ENCODE data around the gene PPARGC1A.

Gene PPARGC1A

GRCh38 chr4:23855912-23856605, 33.8 kb downstream of the PPARGC1A start:
- Mint-ChIP-seq H3K36me3 (ENCODE audit: low read depth) (no peaks in the 10 kb centered on the region), H3K9me3 (peaks cover 3% of the 10 kb centered on the region), H3K27ac (no peak overlapping the region), H3K27me3 (no peaks in the 10 kb centered on the region), H3K4me1 (ENCODE audit: low read depth) (no peaks in the 10 kb centered on the region), H3K4me3 (no peak overlapping the region)
- no peak for DNase-seq

- no peak overlapping the region for H3K4me3 Mint-ChIP-seq
- peaks cover 1% of the 10 kb centered on the region for H3K9me3 Mint-ChIP-seq
- H3K27ac Mint-ChIP-seq, result no peak overlapping the region
- no peak for DNase-seq
- no peaks in the 10 kb centered on the region for H3K27me3 Mint-ChIP-seq
- H3K36me3 Mint-ChIP-seq (ENCODE audit: low read depth), result no peaks in the 10 kb centered on the region
- H3K4me1 Mint-ChIP-seq (ENCODE audit: low read depth), result no peaks in the 10 kb centered on the region
Measured at GRCh38 chr4:23853986-23854660, 35.7 kb downstream of the PPARGC1A start.

- no peak overlapping the region for H3K4me3 Mint-ChIP-seq
- no peaks in the 10 kb centered on the region for H3K27me3 Mint-ChIP-seq
Measured at GRCh38 chr4:23851464-23851863, 38.4 kb downstream of the PPARGC1A start.

GRCh38 chr4:23847158-23847557, 42.7 kb downstream of the PPARGC1A start:
- Mint-ChIP-seq H3K36me3 (ENCODE audit: low read depth) (no peaks in the 10 kb centered on the region), H3K4me1 (ENCODE audit: low read depth) (no peaks in the 10 kb centered on the region), H3K4me3 (no peak overlapping the region), H3K27ac (no peak overlapping the region), H3K27me3 (no peaks in the 10 kb centered on the region), H3K9me3 (no peaks in the 10 kb centered on the region)
- no peak for DNase-seq

More at GRCh38 chr4:23851464-23851863, 38.4 kb downstream of the PPARGC1A start:
- H3K9me3 Mint-ChIP-seq, result no peaks in the 10 kb centered on the region
- H3K4me1 Mint-ChIP-seq (ENCODE audit: low read depth), result no peaks in the 10 kb centered on the region
- no peak overlapping the region for H3K27ac Mint-ChIP-seq
- H3K36me3 Mint-ChIP-seq (ENCODE audit: low read depth), result no peaks in the 10 kb centered on the region
- DNase-seq, result no peak

- no peaks in the 10 kb centered on the region for H3K36me3 Mint-ChIP-seq (ENCODE audit: low read depth)
- H3K4me3 Mint-ChIP-seq, result no peak overlapping the region
- H3K9me3 Mint-ChIP-seq, result no peaks in the 10 kb centered on the region
- no peak overlapping the region for H3K27ac Mint-ChIP-seq
- no peak for DNase-seq
- H3K4me1 Mint-ChIP-seq (ENCODE audit: low read depth), result no peaks in the 10 kb centered on the region
- H3K27me3 Mint-ChIP-seq, result no peaks in the 10 kb centered on the region
Measured at GRCh38 chr4:23844961-23845360, 44.9 kb downstream of the PPARGC1A start.

- Mint-ChIP-seq H3K4me1 (ENCODE audit: low read depth) (no peaks in the 10 kb centered on the region), H3K36me3 (ENCODE audit: low read depth) (no peaks in the 10 kb centered on the region), H3K9me3 (peaks cover 3% of the 10 kb centered on the region), H3K27me3 (no peaks in the 10 kb centered on the region), H3K27ac (no peak overlapping the region), H3K4me3 (no peak overlapping the region)
- DNase-seq, result no peak
Measured at GRCh38 chr4:23839279-23839678, 50.6 kb downstream of the PPARGC1A start.

- no peak for DNase-seq
- Mint-ChIP-seq H3K27me3 (no peaks in the 10 kb centered on the region), H3K9me3 (peaks cover 3% of the 10 kb centered on the region), H3K36me3 (ENCODE audit: low read depth) (no peaks in the 10 kb centered on the region), H3K27ac (no peak overlapping the region), H3K4me1 (ENCODE audit: low read depth) (no peaks in the 10 kb centered on the region), H3K4me3 (no peak overlapping the region)
Measured at GRCh38 chr4:23838607-23839006, 51.2 kb downstream of the PPARGC1A start.

GRCh38 chr4:23838131-23838530, 51.7 kb downstream of the PPARGC1A start:
- Mint-ChIP-seq H3K4me3 (no peak overlapping the region), H3K27me3 (no peaks in the 10 kb centered on the region), H3K36me3 (ENCODE audit: low read depth) (no peaks in the 10 kb centered on the region), H3K27ac (no peak overlapping the region), H3K4me1 (ENCODE audit: low read depth) (no peaks in the 10 kb centered on the region), H3K9me3 (peaks cover 6% of the 10 kb centered on the region)
- DNase-seq, result no peak

GRCh38 chr4:23837371-23837770, 52.5 kb downstream of the PPARGC1A start:
- Mint-ChIP-seq H3K4me3 (no peak overlapping the region), H3K27me3 (no peaks in the 10 kb centered on the region), H3K27ac (no peak overlapping the region), H3K9me3 (peaks cover 6% of the 10 kb centered on the region), H3K36me3 (ENCODE audit: low read depth) (no peaks in the 10 kb centered on the region), H3K4me1 (ENCODE audit: low read depth) (no peaks in the 10 kb centered on the region)
- no peak for DNase-seq

- Mint-ChIP-seq H3K9me3 (peaks cover 6% of the 10 kb centered on the region), H3K4me3 (no peak overlapping the region), H3K27me3 (no peaks in the 10 kb centered on the region)
Measured at GRCh38 chr4:23835774-23836478, 53.9 kb downstream of the PPARGC1A start.

GRCh38 chr4:23828779-23829178, 61.1 kb downstream of the PPARGC1A start:
- Mint-ChIP-seq H3K36me3 (ENCODE audit: low read depth) (no peaks in the 10 kb centered on the region), H3K27ac (no peak overlapping the region), H3K9me3 (peaks cover 3% of the 10 kb centered on the region), H3K4me1 (ENCODE audit: low read depth) (no peaks in the 10 kb centered on the region), H3K27me3 (no peaks in the 10 kb centered on the region), H3K4me3 (no peak overlapping the region)
- no peak for DNase-seq

More at GRCh38 chr4:23835774-23836478, 53.9 kb downstream of the PPARGC1A start:
- H3K27ac Mint-ChIP-seq, result no peak overlapping the region
- no peaks in the 10 kb centered on the region for H3K4me1 Mint-ChIP-seq (ENCODE audit: low read depth)
- H3K36me3 Mint-ChIP-seq (ENCODE audit: low read depth), result no peaks in the 10 kb centered on the region
- no peak for DNase-seq

GRCh38 chr4:23828020-23828715, 61.7 kb downstream of the PPARGC1A start:
- Mint-ChIP-seq H3K27ac (no peak overlapping the region), H3K4me1 (ENCODE audit: low read depth) (no peaks in the 10 kb centered on the region), H3K9me3 (peaks cover under 1% of the 10 kb centered on the region), H3K27me3 (no peaks in the 10 kb centered on the region), H3K4me3 (no peak overlapping the region), H3K36me3 (ENCODE audit: low read depth) (no peaks in the 10 kb centered on the region)
- no peak for DNase-seq

GRCh38 chr4:23822181-23822580, 67.7 kb downstream of the PPARGC1A start:
- no peak overlapping the region for H3K27ac Mint-ChIP-seq
- DNase-seq, result no peak
- no peaks in the 10 kb centered on the region for H3K27me3 Mint-ChIP-seq
- no peaks in the 10 kb centered on the region for H3K9me3 Mint-ChIP-seq
- H3K4me1 Mint-ChIP-seq (ENCODE audit: low read depth), result no peaks in the 10 kb centered on the region
- no peaks in the 10 kb centered on the region for H3K36me3 Mint-ChIP-seq (ENCODE audit: low read depth)
- H3K4me3 Mint-ChIP-seq, result no peak overlapping the region

GRCh38 chr4:23819041-23819511, 70.8 kb downstream of the PPARGC1A start:
- no peak for DNase-seq
- H3K4me3 Mint-ChIP-seq, result no peak overlapping the region
- H3K27me3 Mint-ChIP-seq, result no peaks in the 10 kb centered on the region
- H3K27ac Mint-ChIP-seq, result no peak overlapping the region
- no peaks in the 10 kb centered on the region for H3K36me3 Mint-ChIP-seq (ENCODE audit: low read depth)
- H3K9me3 Mint-ChIP-seq, result no peaks in the 10 kb centered on the region
- H3K4me1 Mint-ChIP-seq (ENCODE audit: low read depth), result no peaks in the 10 kb centered on the region

Measured in activated T-cell treated with anti-CD3 and anti-CD28 coated beads, Interleukin-2, amount 50 U/mL, for 24 hours (primary cell).